ENCODE data around the gene RAPGEF6. TPM values are rescaled to one million over a fixed set of nuclear protein-coding genes. Genes with fewer than 3 reads are reported as not detected.

RAPGEF6 gene
- total RNA-seq, 4 donors from 2014 or later: 14.0 to 23.7 (median 17.9) TPM

DNA sequence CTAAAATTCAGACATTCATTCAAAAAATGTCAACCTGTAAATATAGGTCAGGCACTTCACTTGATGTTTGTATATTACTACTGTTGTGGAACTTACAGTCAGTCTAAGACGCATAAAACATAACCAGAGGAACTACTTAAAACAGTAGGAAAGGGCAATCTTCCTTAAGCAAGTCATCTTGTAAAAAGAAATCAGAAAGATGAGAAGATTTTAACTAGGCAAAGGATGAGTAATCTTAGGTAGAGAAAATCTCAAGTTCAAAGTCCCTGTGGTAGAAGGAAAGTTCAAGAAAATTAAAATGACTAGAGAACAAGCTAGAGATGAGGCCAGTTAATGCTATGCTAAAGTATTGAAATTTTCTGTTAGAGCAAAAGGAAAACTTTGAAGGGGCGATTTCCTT lies 152.4 kb downstream of the RAPGEF6 start:
- no peaks in the 10 kb centered on the region for H3K27me3 ChIP-seq
- no peak for ATAC-seq
- H3K4me3 ChIP-seq: no peak overlapping the region
- H3K4me1 ChIP-seq: peaks cover 0 to under 1% (median 0%) of the 10 kb centered on the region in 3 donors
- no peaks in the 10 kb centered on the region for H3K9me3 ChIP-seq
- peaks cover 0 to 59% of the 10 kb centered on the region in 2 donors for H3K36me3 ChIP-seq
- no peak overlapping the region for H3K27ac ChIP-seq
- 81 to 94% methylated on average over 2 of the region's 2 CpGs for WGBS, 2 donors (ENCODE audit: low coverage in 1 of 2)
- no peak for TF ChIP-seq POLR2AphosphoS5 (IDR thresholded peaks at IDR 0.05)
- TF ChIP-seq EP300 (IDR thresholded peaks at IDR 0.05): no peak
- no peak for TF ChIP-seq POLR2A (IDR thresholded peaks at IDR 0.05)
- TF ChIP-seq, protein P1, sequence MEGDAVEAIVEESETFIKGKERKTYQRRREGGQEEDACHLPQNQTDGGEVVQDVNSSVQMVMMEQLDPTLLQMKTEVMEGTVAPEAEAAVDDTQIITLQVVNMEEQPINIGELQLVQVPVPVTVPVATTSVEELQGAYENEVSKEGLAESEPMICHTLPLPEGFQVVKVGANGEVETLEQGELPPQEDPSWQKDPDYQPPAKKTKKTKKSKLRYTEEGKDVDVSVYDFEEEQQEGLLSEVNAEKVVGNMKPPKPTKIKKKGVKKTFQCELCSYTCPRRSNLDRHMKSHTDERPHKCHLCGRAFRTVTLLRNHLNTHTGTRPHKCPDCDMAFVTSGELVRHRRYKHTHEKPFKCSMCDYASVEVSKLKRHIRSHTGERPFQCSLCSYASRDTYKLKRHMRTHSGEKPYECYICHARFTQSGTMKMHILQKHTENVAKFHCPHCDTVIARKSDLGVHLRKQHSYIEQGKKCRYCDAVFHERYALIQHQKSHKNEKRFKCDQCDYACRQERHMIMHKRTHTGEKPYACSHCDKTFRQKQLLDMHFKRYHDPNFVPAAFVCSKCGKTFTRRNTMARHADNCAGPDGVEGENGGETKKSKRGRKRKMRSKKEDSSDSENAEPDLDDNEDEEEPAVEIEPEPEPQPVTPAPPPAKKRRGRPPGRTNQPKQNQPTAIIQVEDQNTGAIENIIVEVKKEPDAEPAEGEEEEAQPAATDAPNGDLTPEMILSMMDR (IDR thresholded peaks at IDR 0.05): no peak

DNA sequence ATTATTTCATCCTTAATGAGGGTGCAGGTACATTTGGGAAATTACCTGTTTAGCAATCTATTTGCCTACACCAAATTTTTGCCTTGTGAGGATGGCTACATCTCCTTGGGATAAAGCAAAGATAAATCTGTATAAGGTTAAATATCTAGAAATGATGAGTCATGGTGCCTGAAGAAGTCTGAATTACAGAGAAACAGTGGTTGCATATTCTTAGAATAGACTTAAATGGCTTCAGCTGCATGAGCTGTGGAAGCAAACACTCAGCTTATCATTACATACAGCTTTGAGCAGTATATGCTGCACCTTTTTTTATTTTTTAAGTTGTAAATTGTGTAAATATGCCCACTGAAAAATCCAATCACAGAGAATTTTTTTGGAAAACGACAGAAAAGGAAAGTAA lies 153.5 kb downstream of the RAPGEF6 start:
- TF ChIP-seq POLR2A (IDR thresholded peaks at IDR 0.05) (no peak), POLR2AphosphoS5 (IDR thresholded peaks at IDR 0.05) (no peak), EP300 (IDR thresholded peaks at IDR 0.05) (no peak)
- TF ChIP-seq, protein P1 (IDR thresholded peaks at IDR 0.05): no peak
- H3K4me3 ChIP-seq: no peak overlapping the region
- H3K27ac ChIP-seq: no peak overlapping the region
- H3K9me3 ChIP-seq: no peaks in the 10 kb centered on the region
- H3K27me3 ChIP-seq: no peaks in the 10 kb centered on the region
- 78 to 83% methylated on average over 1 of the region's 1 CpG for WGBS, 2 donors (ENCODE audit: low coverage in 1 of 2)
- ATAC-seq: no peak
- peaks cover 0 to 49% of the 10 kb centered on the region in 2 donors for H3K36me3 ChIP-seq
- H3K4me1 ChIP-seq: peaks cover 0 to 7% (median 0%) of the 10 kb centered on the region in 3 donors

DNA sequence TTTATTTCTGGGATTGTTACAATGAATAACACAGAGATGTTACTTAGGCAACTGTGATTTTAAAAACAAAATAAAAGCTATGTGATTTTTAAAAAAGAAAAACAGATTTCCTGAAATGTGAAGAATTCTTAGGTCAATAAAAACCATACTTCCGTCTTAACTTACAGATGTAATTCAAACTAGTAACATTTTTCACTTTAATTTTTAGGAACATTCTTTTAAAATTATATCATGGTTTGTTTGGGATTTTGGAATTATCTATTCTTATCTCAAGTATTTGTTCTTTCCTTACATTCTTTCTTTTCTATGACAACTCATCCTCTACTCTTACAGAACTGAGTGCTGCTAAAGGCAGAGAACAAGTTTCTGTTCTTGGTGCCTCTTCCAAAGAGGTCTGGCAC lies 159.5 kb downstream of the RAPGEF6 start:
- no peak overlapping the region for H3K27ac ChIP-seq
- H3K36me3 ChIP-seq: peaks cover 0 to 29% of the 10 kb centered on the region in 2 donors
- H3K4me1 ChIP-seq: peaks cover 0 to 7% (median 0%) of the 10 kb centered on the region in 3 donors
- 67% methylated on average over 1 of the region's 1 CpG for WGBS, 2 donors (ENCODE audit: low coverage in 1 of 2)
- H3K9me3 ChIP-seq: no peaks in the 10 kb centered on the region
- no peaks in the 10 kb centered on the region for H3K27me3 ChIP-seq
- TF ChIP-seq, protein P1 (IDR thresholded peaks at IDR 0.05): no peak
- no peak for TF ChIP-seq EP300 (IDR thresholded peaks at IDR 0.05)
- TF ChIP-seq POLR2A (IDR thresholded peaks at IDR 0.05): no peak
- no peak for TF ChIP-seq POLR2AphosphoS5 (IDR thresholded peaks at IDR 0.05)
- H3K4me3 ChIP-seq: no peak overlapping the region
- ATAC-seq: no peak

DNA sequence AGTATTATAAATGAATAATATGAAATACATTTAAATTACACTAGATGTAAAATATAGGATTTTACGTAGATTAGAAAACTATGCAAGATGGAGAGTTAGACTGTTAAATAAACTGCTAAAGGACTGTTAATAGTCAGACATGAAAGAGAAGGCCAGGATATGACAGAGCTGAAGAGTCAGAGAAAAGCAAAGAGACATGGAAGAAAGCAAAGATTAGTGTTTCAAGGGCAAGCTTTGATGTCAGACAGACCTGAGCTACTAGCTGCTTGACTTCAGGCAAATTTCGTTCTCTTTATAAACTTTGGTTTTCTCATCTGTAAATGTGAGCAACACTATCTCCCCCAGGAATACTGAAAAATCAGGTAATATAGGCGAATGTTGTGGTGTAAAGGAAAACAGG lies 161.3 kb downstream of the RAPGEF6 start:
- Histone ChIP-seq H3K36me3 (peaks cover 0 to 17% of the 10 kb centered on the region in 2 donors), H3K27ac (no peak overlapping the region), H3K27me3 (no peaks in the 10 kb centered on the region), H3K9me3 (no peaks in the 10 kb centered on the region), H3K4me1 (peaks cover 0 to 7% (median 0%) of the 10 kb centered on the region in 3 donors), H3K4me3 (no peak overlapping the region)
- WGBS, 2 donors (ENCODE audit: low coverage in 1 of 2): 97 to 100% methylated on average over 2 to 3 of the region's 3 CpGs
- TF ChIP-seq POLR2A (IDR thresholded peaks at IDR 0.05) (no peak), POLR2AphosphoS5 (IDR thresholded peaks at IDR 0.05) (no peak), EP300 (IDR thresholded peaks at IDR 0.05) (no peak)
- TF ChIP-seq, protein P1 (IDR thresholded peaks at IDR 0.05): no peak
- ATAC-seq: no peak

DNA sequence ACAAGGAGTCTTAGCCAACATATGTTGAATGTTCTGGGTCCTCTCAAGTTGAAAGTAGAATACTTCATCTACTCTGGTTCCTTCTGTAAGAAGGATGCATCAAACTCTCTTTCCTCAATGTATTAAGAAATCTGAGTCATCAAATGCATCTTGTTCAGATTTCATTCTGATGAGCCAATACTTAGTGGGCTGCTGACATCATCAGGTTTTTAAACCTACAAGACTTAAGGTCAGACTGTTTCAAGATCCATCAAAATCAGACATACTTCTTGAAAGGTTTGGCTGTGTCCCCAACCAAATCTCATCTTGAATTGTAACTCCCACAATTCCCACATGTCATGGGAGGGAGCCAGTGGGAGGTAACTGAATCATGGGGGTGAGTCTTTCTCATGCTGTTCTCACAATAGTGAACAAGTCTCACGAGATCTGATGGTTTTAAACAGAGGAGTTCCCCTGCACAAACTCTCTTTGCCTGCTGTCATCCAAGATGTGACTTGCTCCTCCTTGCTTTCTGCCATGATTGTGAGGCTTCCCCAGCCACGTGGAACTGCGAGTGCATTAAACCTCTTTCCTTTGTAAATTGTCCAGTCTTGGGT lies 168.8 kb downstream of the RAPGEF6 start:
- WGBS, 2 donors (ENCODE audit: low coverage in 1 of 2): 78 to 94% methylated on average over 2 to 3 of the region's 3 CpGs
- Histone ChIP-seq H3K27ac (no peak overlapping the region), H3K4me1 (no peaks in the 10 kb centered on the region), H3K9me3 (no peaks in the 10 kb centered on the region), H3K4me3 (no peak overlapping the region), H3K36me3 (peaks cover 0 to 37% of the 10 kb centered on the region in 2 donors), H3K27me3 (no peaks in the 10 kb centered on the region)
- TF ChIP-seq, protein P1 (IDR thresholded peaks at IDR 0.05): no peak
- TF ChIP-seq POLR2A (IDR thresholded peaks at IDR 0.05) (no peak), POLR2AphosphoS5 (IDR thresholded peaks at IDR 0.05) (no peak), EP300 (IDR thresholded peaks at IDR 0.05) (no peak)
- no peak for ATAC-seq
